Duodenal mucosa (tissue), 2 donors: ENCODE results near the gene CDK4.
"Not testable (repeated sequence)": the region's sequence is repeated elsewhere in the genome, so short reads cannot be mapped to it uniquely, and the experiment has no call there.

Source experiments
- H3K27ac ChIP-seq: one replicate; pipeline ENCODE4 v1.7.0; 2013; ENCODE audit warnings: low read depth, low read length
- H3K27me3 ChIP-seq, 2 donors: one replicate each; pipeline ENCODE4 v1.7.0; 2013; ENCODE audit warnings: low read length in 2 of 2, control low read depth in 1 of 2; ENCODE audit not compliant: insufficient read depth in 2 of 2, control insufficient read depth in 1 of 2
- H3K36me3 ChIP-seq, 2 donors: one replicate each; pipeline ENCODE4 v1.7.0; 2013; ENCODE audit warnings: low read length in 2 of 2, control low read depth in 1 of 2; ENCODE audit not compliant: insufficient read depth in 2 of 2, control insufficient read depth in 1 of 2
- H3K4me1 ChIP-seq, 2 donors: one replicate each; pipeline ENCODE4 v1.7.0; 2013; ENCODE audit warnings: low read length in 2 of 2, control low read depth in 1 of 2; ENCODE audit not compliant: insufficient read depth in 2 of 2, control insufficient read depth in 1 of 2
- H3K4me3 ChIP-seq, 2 donors: one replicate each; pipeline ENCODE4 v1.7.0; 2013; ENCODE audit warnings: low read length in 2 of 2, low read depth in 1 of 2
- H3K9ac ChIP-seq, 2 donors: one replicate each; pipeline ENCODE4 v1.7.0; 2013; ENCODE audit warnings: low read length in 2 of 2, low read depth in 1 of 2
- H3K9me3 ChIP-seq, 2 donors: one replicate each; pipeline ENCODE4 v1.7.0; 2013; ENCODE audit warnings: low read length in 2 of 2, control low read depth in 1 of 2; ENCODE audit not compliant: control insufficient read depth in 1 of 2

The CDK4 gene

DNA sequence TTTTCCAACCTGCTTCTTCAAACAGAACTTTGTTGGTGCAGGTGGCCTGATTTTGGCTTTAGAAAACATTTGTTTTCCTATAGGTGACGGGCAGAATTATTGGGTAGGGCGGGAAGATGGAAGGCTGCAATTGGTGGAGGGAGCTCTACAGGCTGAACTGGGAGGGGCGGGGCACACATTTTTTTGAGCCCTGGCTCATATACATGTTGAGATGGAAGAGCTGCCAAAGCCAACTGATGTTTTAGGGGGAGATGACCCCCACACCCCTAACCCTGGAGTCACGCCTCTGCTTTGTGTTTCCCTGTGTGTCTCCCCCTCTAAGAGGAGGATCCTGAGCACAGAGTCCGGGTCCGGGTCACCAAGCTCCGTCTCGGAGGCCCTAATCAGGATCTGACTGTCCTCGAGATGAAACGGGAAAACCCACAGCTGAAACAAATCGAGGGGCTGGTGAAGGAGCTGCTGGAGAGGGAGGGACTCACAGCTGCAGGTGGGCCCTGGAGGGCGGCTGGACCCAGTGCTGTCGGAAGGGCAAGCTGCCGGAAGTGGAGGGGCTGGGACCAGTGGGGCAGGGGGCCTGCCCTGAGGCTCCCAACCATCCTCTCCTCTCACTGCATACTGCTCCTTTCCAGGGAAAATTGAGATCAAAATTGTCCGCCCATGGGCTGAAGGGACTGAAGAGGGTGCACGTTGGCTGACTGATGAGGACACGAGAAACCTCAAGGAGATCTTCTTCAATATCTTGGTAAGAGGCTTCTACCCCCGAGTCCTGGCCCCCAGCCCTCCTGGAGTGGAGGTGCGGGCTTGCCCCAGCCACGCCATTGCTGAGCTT, 32.1 kb downstream of the CDK4 start:
- H3K4me1 ChIP-seq, result no peaks in the 10 kb centered on the region
- no peaks in the 10 kb centered on the region for H3K9me3 ChIP-seq
- H3K9ac ChIP-seq, result no peak overlapping the region
- no peak overlapping the region for H3K4me3 ChIP-seq
- no peak overlapping the region for H3K27ac ChIP-seq
- peaks cover 51 to 66% of the 10 kb centered on the region in 2 donors for H3K36me3 ChIP-seq
- H3K27me3 ChIP-seq, result no peaks in the 10 kb centered on the region

DNA sequence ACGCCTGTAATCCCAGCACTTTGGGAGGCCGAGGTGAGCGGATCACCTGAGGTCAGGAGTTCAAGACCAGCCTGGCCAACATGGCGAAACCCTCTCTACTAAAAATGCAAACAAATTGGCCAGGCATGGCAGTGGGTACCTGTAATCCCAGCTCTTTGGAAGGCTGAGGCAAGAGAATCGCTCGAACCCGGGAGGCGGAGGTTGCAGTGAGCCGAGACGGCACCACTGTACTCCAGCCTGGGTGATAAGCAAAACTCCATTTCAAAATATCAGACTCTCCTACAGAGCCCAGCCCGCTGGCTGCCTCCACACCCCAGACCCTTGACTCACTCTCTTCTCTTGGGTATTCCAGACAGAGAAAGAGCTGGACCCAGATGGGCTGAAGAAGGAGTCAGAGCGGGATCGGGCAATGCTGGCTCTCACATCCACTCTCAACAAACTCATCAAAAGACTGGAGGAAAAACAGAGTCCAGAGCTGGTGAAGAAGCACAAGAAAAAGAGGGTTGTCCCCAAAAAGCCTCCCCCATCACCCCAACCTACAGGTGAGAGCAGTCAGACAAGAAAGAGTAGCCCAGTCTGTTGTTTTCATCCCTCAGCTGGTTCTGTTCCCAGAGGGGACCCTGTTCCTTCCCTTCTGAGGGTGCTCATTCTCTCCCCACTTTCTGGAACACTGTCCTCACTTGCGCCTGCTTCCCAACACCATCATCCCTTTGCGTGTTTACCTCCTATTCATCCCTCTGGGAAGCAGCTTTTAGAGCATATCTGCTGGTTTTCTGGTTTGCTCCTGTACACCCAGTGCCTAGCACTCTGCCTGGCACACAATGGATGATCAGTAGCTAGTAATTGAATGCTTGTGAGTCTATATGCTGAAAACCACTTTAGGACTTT, 33.2 kb downstream of the CDK4 start:
- Histone ChIP-seq H3K36me3 (peaks cover 51 to 73% of the 10 kb centered on the region in 2 donors), H3K4me1 (no peaks in the 10 kb centered on the region), H3K27me3 (no peaks in the 10 kb centered on the region), H3K9ac (no peak overlapping the region), H3K9me3 (no peaks in the 10 kb centered on the region), H3K4me3 (no peak overlapping the region), H3K27ac (no peak overlapping the region)

DNA sequence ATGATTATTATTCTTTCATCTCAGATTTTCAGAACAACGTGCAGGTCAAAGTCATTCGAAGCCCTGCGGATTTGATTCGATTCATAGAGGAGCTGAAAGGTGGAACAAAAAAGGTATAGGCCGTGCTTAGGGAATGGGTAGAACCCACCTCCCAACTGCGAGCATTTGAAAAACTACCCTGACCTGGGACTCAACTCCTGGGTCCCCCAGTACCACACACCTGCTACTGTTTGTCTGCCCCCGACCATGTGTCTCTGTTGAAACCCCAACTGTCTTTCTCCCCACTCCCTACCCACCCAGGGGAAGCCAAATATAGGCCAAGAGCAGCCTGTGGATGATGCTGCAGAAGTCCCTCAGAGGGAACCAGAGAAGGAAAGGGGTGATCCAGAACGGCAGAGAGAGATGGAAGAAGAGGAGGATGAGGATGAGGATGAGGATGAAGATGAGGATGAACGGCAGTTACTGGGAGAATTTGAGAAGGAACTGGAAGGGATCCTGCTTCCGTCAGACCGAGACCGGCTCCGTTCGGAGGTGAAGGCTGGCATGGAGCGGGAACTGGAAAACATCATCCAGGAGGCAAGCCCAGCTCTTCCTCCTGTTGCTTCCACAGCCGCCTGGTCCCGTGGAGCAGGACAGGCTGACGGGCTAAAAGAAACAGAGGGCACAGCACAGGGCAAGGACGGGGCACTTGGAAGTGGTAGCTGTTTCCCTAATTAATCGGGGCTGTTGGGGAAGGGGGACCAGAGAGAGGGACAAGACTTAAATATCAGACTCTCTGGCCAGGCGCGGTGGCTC, 34.1 kb downstream of the CDK4 start:
- no peaks in the 10 kb centered on the region for H3K27me3 ChIP-seq
- H3K4me3 ChIP-seq, result no peak overlapping the region
- no peak overlapping the region for H3K9ac ChIP-seq
- H3K9me3 ChIP-seq, result no peaks in the 10 kb centered on the region
- no peaks in the 10 kb centered on the region for H3K4me1 ChIP-seq
- H3K36me3 ChIP-seq, result peaks cover 51 to 73% of the 10 kb centered on the region in 2 donors
- H3K27ac ChIP-seq, result no peak overlapping the region

DNA sequence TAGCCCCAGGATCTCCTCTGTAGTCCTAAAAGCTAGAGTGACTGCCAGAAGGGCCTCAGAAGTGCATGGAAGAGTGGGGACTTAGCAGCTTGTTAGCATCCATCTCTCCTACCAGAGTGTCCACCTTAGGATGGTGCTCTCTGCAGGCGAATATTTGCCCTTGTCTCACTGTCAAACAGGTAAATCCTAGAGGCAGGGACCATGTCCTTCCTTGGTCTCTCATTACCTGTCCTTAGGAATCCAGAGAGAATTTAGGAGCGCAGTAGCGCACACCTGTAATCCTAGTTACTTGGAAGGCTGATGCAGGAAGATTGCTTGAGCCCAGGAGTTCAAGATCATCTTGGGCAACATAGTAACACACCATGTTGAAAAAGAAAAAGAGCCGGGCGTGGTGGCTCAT, 35.0 kb downstream of the CDK4 start:
- Histone ChIP-seq H3K4me3 (no peak overlapping the region), H3K27ac (no peak overlapping the region), H3K36me3 (peaks cover 51 to 77% of the 10 kb centered on the region in 2 donors), H3K27me3 (no peaks in the 10 kb centered on the region), H3K9me3 (no peaks in the 10 kb centered on the region), H3K9ac (no peak overlapping the region), H3K4me1 (no peaks in the 10 kb centered on the region)

DNA sequence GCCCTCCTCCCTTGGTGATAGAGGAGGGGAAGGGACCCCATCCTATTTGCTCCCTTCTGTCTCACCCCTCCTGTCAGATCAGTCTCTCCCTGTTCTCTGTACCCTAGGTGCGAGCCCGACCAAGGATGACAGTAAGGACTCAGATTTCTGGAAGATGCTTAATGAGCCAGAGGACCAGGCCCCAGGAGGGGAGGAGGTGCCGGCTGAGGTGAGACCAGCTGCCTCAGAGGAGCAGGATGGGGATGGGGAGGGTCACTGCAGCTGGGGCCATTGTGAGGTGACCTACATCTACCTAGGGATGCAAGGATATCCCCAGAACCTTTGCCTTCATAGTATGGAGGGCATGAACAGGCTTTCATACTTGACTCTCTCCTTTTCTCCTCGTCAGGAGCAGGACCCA, 35.8 kb downstream of the CDK4 start:
- no peaks in the 10 kb centered on the region for H3K27me3 ChIP-seq
- H3K36me3 ChIP-seq, result peaks cover 47 to 74% of the 10 kb centered on the region in 2 donors
- H3K9me3 ChIP-seq, result no peaks in the 10 kb centered on the region
- no peaks in the 10 kb centered on the region for H3K4me1 ChIP-seq
- H3K4me3 ChIP-seq, result no peak overlapping the region
- no peak overlapping the region for H3K27ac ChIP-seq
- H3K9ac ChIP-seq, result no peak overlapping the region

DNA sequence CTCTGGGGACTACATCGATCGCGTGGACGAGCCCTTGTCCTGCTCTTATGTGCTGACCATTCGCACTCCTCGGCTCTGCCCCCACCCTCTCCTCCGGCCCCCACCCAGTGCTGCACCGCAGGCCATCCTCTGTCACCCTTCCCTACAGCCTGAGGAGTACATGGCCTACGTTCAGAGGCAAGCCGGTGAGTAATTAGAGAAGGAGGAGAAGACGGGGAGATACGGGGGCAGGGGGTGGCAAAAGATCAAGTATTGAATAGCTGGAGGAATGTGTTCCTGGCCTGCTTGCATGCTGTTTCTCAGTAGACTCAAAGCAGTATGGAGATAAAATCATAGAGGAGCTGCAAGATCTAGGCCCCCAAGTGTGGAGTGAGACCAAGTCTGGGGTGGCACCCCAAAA, 36.3 kb downstream of the CDK4 start:
- no peak overlapping the region for H3K4me3 ChIP-seq
- H3K9ac ChIP-seq, result no peak overlapping the region
- no peaks in the 10 kb centered on the region for H3K4me1 ChIP-seq
- no peaks in the 10 kb centered on the region for H3K9me3 ChIP-seq
- H3K27me3 ChIP-seq, result no peaks in the 10 kb centered on the region
- peaks cover 45 to 69% of the 10 kb centered on the region in 2 donors for H3K36me3 ChIP-seq
- no peak overlapping the region for H3K27ac ChIP-seq

DNA sequence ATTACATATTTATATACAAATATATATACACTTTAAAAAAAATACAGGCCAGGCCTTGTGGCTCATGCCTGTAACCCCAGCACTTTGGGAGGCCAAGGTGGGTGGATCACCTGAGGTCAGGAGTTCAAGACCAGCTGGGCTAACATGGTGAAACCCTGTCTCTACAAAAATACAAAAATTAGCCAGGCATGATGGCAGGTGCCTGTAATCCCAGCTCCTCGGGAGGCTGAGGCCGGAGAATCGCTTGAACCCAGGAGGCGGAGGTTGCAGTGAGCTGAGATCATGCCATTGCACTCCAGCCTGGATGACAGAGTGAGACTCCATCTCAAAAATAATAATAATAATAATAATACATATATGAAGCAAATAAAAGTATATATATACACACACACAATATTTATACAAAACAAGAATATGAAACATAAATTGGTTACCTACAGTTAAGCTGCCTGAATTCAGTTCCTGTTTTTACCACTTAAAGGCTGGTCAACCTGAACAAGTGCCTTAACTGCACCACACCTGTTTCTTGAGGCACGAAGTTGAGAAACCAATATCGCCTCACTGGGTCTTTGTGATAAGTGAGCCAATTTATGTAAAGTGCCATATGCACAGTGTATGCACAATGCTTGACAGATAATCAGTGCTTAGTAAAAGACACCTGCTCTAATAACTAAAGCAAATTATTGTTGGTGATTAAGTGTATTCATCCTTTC, 36.9 kb downstream of the CDK4 start:
- not testable (repeated sequence) for H3K4me1 ChIP-seq, H3K27me3 ChIP-seq, H3K9ac ChIP-seq, H3K4me3 ChIP-seq, H3K9me3 ChIP-seq, H3K27ac ChIP-seq
- peaks cover 39 to 63% of the 10 kb centered on the region in 2 donors for H3K36me3 ChIP-seq

DNA sequence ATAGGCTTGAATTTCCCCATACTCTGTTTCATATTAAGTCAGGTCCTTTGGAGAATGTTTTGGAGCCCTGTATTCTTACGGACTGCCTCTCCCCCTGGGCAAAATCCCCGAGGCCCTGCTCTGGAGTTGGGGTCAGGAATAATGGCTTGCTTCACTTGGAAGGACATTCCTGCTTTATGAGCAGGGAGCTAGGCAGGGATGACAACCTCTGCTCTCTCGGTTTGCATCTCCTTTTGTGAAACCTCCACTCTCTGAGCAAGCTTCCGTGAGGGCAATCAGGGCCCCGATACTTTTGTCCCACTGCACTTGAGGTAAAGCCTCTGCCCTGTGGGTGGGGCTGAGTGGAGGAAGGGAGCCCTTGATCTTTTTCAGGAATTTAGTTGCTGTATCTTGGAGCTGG, 38.9 kb downstream of the CDK4 start:
- Histone ChIP-seq H3K9me3 (no peaks in the 10 kb centered on the region), H3K27me3 (no peaks in the 10 kb centered on the region), H3K9ac (no peak overlapping the region), H3K4me1 (no peaks in the 10 kb centered on the region), H3K36me3 (peaks cover 25 to 43% of the 10 kb centered on the region in 2 donors), H3K27ac (no peak overlapping the region), H3K4me3 (no peak overlapping the region)

DNA sequence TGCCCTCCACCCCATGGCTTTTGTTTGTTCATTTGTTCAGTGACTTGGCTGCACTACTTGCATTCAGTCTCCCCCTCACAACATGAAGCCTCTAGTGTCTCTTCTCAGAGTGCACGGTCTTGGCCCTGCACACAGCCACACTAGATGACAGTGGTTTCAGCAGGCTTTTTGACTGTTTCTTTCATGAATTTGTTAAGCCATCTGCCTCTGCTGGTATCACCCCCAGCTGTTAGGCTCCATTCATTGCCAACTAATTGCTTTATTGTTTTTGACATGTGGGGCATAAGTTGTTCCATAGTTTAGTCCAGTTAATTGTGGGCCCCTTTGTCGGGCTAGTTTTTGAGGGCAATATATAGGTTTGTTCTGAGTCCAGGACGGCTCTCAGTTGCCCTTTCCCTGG, 39.4 kb downstream of the CDK4 start:
- Histone ChIP-seq H3K9ac (no peak overlapping the region), H3K27ac (no peak overlapping the region), H3K36me3 (peaks cover 20 to 38% of the 10 kb centered on the region in 2 donors), H3K9me3 (no peaks in the 10 kb centered on the region), H3K4me3 (no peak overlapping the region), H3K4me1 (no peaks in the 10 kb centered on the region), H3K27me3 (no peaks in the 10 kb centered on the region)
